GM12878 (cell line): ENCODE measurements around the gene ILF2.
"Not testable (repeated sequence)": the region's sequence is repeated elsewhere in the genome, so short reads cannot be mapped to it uniquely, and the experiment has no call there.

Source experiments
- BHLHE40 ChIP-seq, 2 experiments: fragments of 450-650 bp in 1 of 2; IDR thresholded peaks; 2 replicates each; pipeline ENCODE4 v1.6.1; 2011 to 2017; ENCODE audit warnings: low read depth in 2 of 2, borderline replicate concordance in 1 of 2, improper control_type of control experiment in 1 of 2, low read length in 1 of 2, mild to moderate bottlenecking in 1 of 2
- CTCF ChIP-seq, 3 experiments: IDR thresholded peaks in 2 of 3; conservative IDR thresholded peaks in 1 of 3; 2 replicates each; pipeline ENCODE4 v1.5.1; 2011; ENCODE audit warnings: low read depth in 3 of 3, low read length in 3 of 3, mild to moderate bottlenecking in 3 of 3, control low read depth in 2 of 3, moderate library complexity in 2 of 3, inconsistent platforms in 1 of 3, mixed read lengths in 1 of 3; ENCODE audit not compliant: control insufficient read depth in 2 of 3, insufficient read depth in 1 of 3; ENCODE audit errors: extremely low read depth in 1 of 3
- ELK1 ChIP-seq: IDR thresholded peaks from 2 replicates; pipeline ENCODE4 v1.6.1; 2012; ENCODE audit warnings: low read depth, low read length, improper control_type of control experiment
- EZH2 ChIP-seq: IDR thresholded peaks from 2 replicates; pipeline ENCODE4 v1.6.1; 2012; ENCODE audit warnings: low read depth, mild to moderate bottlenecking, control low read depth, inconsistent platforms, low read length, borderline replicate concordance; ENCODE audit not compliant: control insufficient read depth
- KDM1A ChIP-seq: fragments of 200-600 bp; sonication (generic); IDR thresholded peaks from 2 replicates; pipeline ENCODE4 v1.6.1; 2016; ENCODE audit warnings: borderline replicate concordance
- POLR2A ChIP-seq: IDR thresholded peaks from 2 replicates; pipeline ENCODE4 v1.6.1; 2011; ENCODE audit warnings: low read depth, mild to moderate bottlenecking, low read length
- SUPT20H ChIP-seq: IDR thresholded peaks from 2 replicates; pipeline ENCODE4 v1.6.1; 2011; ENCODE audit warnings: low read depth, mild to moderate bottlenecking, low read length, moderate library complexity, borderline replicate concordance; ENCODE audit not compliant: control insufficient read depth
- SUZ12 ChIP-seq: fragments of 200-600 bp; sonication (generic); IDR thresholded peaks from one replicate; pipeline ENCODE4 v1.6.1; 2018; ENCODE audit warnings: antibody characterized with exemption, mild to moderate bottlenecking; ENCODE audit not compliant: unreplicated experiment
- TCF3 ChIP-seq: IDR thresholded peaks from 2 replicates; pipeline ENCODE4 v1.6.1; 2012; ENCODE audit warnings: low read depth, mild to moderate bottlenecking, low read length, borderline replicate concordance; ENCODE audit not compliant: insufficient read depth

- TF ChIP-seq SUZ12; EZH2; CTCF (IDR thresholded peaks at IDR 0.05 in 2 of 3, conservative IDR thresholded peaks at IDR 0.05 in 1 of 3; ENCODE audit: control insufficient read depth in 2 of 3, extremely low read depth in 1 of 3, insufficient read depth in 1 of 3, low read depth in 3 of 3, low read length in 3 of 3); ELK1; KDM1A; POLR2A; SUPT20H; BHLHE40 (IDR thresholded peaks at IDR 0.05; ENCODE audit: borderline replicate concordance in 1 of 2, low read depth in 2 of 2, low read length in 1 of 2); TCF3: not testable (repeated sequence)
Measured at GRCh38 chr1:153640213-153640612, 30.6 kb downstream of the ILF2 start.
